Measurements from ENCODE around the gene FBXL17.

GRCh38 chr5:108079753-108080152, 302.1 kb downstream of the FBXL17 start:
- TF ChIP-seq, protein P1, sequence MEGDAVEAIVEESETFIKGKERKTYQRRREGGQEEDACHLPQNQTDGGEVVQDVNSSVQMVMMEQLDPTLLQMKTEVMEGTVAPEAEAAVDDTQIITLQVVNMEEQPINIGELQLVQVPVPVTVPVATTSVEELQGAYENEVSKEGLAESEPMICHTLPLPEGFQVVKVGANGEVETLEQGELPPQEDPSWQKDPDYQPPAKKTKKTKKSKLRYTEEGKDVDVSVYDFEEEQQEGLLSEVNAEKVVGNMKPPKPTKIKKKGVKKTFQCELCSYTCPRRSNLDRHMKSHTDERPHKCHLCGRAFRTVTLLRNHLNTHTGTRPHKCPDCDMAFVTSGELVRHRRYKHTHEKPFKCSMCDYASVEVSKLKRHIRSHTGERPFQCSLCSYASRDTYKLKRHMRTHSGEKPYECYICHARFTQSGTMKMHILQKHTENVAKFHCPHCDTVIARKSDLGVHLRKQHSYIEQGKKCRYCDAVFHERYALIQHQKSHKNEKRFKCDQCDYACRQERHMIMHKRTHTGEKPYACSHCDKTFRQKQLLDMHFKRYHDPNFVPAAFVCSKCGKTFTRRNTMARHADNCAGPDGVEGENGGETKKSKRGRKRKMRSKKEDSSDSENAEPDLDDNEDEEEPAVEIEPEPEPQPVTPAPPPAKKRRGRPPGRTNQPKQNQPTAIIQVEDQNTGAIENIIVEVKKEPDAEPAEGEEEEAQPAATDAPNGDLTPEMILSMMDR (IDR thresholded peaks at IDR 0.05; ENCODE audit: insufficient read depth, low read depth, low read length), result no peak
- no peak for TF ChIP-seq EZH2 (IDR thresholded peaks at IDR 0.05; ENCODE audit: insufficient read depth, low read length)
